GM19025 (cell line): ENCODE data around the gene WNT7B.

Experiments used
- ATAC-seq: cut with Tn5 transposase; IDR thresholded peaks from one replicate; pipeline ENCODE4 v1.9.1; 2021; ENCODE audit warnings: mild to moderate bottlenecking, low read depth, moderate library complexity; ENCODE audit not compliant: unreplicated experiment

The WNT7B gene

GRCh38 chr22:45880091-45880715 lies 96.8 kb downstream of the WNT7B start:
- no peak for ATAC-seq

GRCh38 chr22:45879552-45879949 lies 97.4 kb downstream of the WNT7B start:
- ATAC-seq = no peak

DNA sequence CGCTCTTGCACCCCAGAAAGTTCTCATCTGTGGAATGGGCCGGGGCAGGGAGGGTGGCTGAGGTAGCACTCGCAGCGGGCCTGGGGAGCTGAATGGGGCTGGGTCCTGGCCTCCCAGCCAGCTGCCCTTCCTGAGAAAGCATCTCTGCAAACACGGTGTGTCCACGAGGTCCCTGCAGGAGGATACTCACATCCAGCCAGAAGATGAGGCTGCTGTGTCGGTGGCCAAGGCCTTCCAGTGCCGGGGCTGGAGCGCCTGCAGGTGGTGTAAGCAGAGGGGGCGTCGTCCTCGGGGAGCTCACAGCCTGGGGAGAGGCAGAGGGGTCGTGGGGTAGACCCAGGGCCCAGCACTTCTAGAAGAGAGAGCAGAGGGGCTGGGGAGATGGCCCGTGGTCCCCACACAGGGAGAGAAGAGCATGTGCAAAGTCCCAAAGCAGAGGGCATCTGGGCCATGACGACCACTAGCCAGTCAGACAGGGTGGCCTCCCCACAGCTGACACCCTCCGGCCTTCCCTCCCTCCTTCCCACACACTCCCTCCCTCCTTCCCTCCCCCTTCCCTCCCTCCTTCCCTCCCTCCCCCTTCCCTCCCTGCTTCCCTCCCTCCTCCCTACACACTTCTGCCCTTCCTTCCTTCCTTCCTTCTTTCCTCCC lies 97.9 kb downstream of the WNT7B start:
- ATAC-seq = no peak

- no peak for ATAC-seq
These were observed 98.7 kb downstream of the WNT7B start for GRCh38 chr22:45878051-45878781.

GRCh38 chr22:45877651-45878050 lies 99.3 kb downstream of the WNT7B start:
- no peak for ATAC-seq

DNA sequence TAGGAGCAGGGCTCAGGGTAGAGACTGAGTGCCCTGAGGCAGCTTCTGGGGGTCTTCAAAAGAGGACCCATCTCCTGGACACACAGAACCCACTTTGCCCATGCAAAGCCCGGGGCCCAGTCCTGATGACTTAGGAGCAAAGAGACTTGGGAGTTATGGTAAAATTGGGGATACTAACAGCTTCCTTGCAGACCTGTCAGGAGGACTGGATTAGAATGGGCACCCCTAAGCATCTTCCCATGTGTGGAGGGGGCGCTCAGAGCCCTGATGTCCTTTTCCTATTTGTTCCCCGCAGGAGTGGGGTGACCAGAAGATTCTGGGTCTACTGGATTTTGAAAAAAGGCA lies 100.0 kb downstream of the WNT7B start:
- ATAC-seq = no peak

DNA sequence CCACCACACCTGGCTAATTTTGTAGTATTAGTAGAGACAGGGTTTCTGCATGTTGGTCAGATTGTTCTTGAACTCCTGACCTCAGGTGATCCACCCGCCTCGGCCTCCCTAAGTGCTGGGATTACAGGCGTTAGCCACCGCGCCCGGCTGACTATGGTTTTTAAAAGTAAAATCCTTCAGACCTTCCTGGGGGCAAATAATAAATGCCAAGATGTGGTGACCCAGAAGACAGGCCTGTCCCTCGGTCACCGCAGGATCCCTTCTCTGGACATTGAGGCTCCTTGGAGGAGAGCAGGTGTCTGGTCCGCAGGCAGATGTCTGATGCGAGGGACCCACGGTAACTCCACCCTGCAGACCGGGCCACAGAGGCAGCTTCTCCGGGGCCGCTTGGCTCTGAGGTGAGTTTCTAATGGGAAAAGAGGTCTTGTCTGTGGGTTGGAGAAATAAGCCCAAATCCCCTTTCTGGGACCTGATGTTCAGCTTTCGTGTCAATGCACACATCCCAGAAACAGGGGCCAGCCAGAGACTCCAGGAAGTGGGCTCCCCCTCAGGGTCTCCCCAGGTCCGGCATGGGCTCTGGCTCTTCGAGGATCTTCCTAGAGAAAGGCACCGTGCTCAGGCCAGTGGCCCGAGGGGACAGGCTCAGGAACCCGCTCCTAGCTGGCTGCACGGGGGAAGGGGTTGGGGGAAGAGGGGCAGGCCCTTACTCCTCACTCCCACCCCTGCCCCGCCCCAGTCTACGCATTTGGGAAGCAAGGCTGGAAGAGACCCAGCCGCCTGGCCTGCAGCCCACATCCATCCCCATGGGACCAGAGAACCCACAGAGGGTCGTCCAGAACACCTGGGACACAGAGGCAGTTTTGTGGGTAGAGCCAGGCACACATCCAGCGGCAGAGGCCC lies 100.6 kb downstream of the WNT7B start:
- ATAC-seq = no peak

GRCh38 chr22:45872659-45873263 lies 104.2 kb downstream of the WNT7B start:
- no peak for ATAC-seq

DNA sequence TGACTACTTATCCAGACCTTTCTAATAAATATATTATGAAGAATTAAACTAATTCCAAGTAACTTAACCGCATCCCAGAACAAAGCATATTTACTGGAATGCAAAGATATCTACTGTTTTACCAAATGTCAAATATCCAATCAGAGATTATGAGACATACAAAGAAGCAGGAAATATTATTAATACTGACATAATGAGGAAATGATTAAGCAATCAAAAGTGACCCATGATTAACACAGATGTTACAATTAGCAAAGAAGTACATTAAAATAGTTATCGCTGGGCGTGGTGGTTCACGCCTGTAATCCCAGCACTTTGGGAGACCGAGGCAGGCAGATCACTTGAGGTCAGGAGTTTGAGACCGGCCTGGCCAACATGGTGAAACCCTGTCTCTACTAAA lies 105.2 kb downstream of the WNT7B start:
- no peak for ATAC-seq
